HG02798 (cell line): ENCODE data around the gene NECAB2.

Experiments used
- ATAC-seq: cut with Tn5 transposase; IDR thresholded peaks from one replicate; pipeline ENCODE4 v1.9.1; 2021; ENCODE audit warnings: mild to moderate bottlenecking; ENCODE audit not compliant: unreplicated experiment, poor library complexity

NECAB2 gene

GRCh38 chr16:83977056-83977815 lies 9.2 kb downstream of the NECAB2 start:
- ATAC-seq, result no peak

DNA sequence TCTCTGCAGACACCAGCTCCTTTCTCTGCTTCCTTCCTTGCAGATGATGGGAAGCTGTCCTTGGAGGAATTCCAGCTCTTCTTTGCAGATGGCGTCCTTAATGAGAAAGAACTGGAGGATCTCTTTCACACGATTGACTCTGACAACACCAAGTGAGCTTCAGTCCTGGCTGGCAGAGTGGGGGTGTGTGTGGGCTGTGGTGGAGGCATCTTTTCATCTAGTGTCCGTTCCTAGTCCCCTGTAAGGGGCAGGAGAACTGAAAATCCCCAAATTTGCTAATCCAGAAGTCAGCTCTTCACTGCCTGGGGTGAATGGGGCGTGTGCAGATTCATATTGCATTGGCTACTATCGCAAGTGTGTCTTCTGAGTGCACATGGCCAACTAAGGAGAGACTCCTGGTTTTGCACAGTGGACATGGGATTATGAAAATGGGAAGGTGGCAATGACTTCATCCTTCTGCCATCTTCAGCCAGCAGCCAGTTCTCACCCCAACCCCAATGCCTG lies 10.4 kb downstream of the NECAB2 start:
- no peak for ATAC-seq

GRCh38 chr16:83979441-83979840 lies 11.4 kb downstream of the NECAB2 start:
- no peak for ATAC-seq

DNA sequence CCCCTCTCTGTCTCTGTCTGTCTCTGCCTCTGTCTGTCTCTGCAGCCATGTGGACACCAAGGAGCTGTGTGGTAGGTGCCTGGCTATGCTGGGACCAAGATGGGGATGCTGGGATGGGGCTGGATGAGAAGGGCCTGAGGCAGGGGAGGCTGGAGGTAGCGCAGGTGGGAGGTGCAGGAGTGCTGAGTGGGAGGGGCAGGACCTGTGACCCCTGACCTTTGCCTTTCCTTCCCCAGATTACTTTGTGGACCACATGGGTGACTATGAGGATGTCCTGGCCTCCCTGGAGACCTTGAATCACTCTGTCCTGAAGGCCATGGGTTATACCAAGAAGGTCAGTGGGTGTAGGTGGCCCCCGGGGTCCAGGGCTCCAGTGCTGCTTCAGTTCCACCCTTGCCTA lies 12.8 kb downstream of the NECAB2 start:
- ATAC-seq, result no peak

- ATAC-seq, result no peak
Measured at GRCh38 chr16:83981799-83982198, 13.8 kb downstream of the NECAB2 start.

- ATAC-seq, result no peak
Measured at GRCh38 chr16:83983491-83983890, 15.4 kb downstream of the NECAB2 start.

DNA sequence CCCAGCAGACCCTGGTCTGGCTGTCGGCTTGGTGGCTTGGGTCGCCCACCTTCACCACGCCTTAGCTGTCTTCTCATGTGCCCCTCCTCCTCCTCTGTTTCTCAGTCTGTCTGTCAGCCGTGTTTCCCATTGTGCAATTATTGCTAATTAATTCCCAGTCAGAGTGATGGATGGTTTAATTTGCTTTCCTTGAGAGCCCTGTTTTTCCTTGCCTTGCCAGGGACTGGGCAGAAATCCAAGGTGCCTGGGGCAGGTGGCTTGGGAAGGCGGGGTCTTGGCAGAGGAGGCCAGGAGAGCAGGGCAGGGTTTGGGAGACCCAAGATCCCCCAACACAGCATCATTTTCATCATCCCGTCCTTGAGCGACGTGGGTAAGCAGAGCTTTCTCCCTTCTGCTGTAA lies 21.3 kb downstream of the NECAB2 start:
- no peak for ATAC-seq

DNA sequence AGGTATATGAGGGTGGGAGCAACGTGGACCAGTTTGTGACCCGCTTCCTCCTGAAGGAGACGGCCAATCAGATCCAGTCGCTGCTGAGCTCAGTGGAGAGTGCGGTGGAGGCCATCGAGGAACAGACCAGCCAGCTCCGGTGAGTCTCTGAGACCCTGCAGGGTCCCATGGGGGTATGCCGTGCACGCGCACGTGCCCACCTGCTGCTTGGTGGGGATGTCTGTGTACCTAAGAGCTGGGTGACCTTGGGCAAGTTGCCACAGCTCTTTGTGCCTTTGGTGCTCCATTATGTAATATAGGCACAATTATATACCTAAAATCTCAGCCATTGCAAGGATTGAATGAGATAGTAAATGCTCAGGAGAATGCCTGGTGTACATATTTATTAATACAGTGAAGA lies 22.4 kb downstream of the NECAB2 start:
- ATAC-seq, result no peak

DNA sequence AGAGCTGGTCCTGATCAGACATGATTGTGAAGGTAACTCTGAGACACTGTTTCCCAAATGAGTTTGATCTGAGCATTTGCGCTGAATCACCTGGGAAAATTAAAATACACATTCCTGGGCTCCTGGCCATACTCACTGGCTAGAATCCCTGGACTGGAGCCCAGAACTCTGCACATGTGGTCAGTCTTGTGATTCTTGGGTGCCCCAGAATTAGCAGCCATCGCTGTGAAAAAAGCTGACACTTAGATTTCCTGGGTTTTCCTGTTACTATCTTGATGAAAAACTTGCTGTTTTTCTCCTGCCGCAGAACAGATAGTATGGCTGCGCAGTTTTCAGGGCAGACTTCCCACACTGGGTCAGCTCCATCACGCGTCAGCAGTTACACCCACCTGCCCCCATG lies 24.6 kb downstream of the NECAB2 start:
- no peak for ATAC-seq

DNA sequence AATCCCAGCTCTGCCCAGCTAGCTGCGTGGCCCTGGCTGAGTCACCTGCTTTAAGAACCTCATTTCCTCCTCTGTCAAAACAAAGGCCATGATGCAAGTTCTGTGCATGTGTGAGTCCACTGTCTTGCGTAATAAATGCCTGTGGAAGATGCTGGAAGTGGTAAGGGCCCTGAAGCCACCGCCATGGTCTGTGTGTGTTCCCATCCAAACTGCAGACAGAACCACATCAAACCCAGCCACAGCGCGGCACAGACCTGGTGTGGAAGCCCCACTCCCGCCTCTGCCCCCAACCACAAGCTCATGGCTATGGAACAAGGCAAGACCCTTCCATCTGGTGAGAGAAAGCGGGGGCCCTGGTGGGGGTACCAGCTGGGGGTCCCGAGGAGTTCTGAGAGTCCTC lies 26.0 kb downstream of the NECAB2 start:
- ATAC-seq, result no peak

- ATAC-seq, result no peak
Measured at GRCh38 chr16:83994703-83995102, 26.7 kb downstream of the NECAB2 start.

GRCh38 chr16:83995754-83996153 lies 27.7 kb downstream of the NECAB2 start:
- ATAC-seq, result no peak

DNA sequence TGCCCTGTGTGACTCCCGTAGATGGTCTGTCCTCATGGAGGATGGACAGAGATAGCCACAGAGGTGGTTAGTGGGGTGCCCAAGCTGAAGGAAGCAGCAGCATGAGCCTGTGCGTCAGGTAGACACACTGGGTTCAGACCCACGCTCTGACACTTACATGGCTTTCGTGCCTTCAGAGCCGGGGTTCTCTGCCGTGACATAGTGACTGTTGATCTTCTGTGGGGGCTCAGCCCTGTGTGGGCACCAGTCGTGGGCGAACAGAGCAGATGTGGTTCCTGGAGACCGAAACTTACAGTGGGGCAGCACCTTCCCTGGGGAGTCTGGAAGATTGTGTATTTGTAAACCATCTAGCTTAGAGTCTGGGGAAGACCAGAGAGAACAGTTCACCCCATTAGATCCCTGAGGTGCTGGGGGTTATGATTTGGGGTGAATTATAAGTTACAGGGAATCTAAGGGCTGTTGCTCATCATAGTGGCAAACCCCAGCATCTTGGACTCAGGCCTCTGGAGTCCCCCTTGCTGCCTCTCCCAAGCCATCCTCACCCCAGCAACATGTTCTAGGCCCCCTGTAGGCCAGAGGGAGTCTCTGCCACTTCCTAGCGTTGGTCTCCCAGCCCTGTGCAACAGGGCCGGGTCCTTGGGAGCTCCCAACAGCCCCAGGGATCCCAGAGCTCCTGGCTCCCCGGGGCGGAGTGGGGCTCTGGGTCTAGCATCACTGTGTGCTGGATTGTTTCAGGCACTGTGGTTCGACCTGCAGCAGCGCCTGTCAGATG lies 28.6 kb downstream of the NECAB2 start:
- ATAC-seq, result no peak

DNA sequence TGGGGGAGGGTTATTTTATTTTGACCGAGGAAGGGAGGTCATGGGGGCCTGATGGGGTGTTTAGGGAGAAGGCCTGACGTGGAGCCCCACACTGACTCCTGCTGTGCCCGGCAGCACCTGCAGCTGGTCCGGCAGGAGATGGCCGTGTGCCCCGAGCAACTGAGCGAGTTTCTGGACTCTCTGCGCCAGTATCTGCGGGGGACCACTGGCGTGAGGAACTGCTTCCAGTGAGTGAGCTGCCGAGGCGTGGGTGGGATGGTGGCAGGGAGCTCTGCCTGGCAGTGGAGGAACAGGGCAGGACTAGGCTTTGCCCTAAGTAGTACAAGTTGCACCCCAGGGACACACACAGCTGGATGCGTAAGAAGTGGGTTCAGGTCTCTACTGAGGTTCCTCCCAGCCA lies 30.0 kb downstream of the NECAB2 start:
- no peak for ATAC-seq

GRCh38 chr16:84000989-84001642 lies 33.1 kb downstream of the NECAB2 start:
- no peak for ATAC-seq

GRCh38 chr16:84001726-84002125 lies 33.7 kb downstream of the NECAB2 start:
- no peak for ATAC-seq

DNA sequence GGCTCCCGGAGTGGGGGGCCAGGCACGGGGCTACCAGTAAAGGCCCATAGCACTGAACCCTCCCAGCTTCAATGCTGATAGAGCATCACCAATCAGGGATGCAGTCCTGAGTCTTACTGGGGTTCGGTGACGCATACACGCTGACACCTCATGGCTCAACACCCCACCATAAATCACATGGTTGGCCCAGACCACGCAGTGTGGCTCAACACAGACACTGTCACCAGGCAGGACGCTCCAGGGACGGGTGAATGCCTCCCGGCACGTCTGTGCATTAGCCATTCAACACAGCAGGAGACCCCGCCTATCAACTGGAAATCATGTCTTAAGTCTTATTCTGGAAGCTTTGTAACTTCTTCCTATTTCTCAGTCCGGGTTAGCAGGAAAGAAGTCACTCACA lies 35.0 kb downstream of the NECAB2 start:
- ATAC-seq, result no peak

DNA sequence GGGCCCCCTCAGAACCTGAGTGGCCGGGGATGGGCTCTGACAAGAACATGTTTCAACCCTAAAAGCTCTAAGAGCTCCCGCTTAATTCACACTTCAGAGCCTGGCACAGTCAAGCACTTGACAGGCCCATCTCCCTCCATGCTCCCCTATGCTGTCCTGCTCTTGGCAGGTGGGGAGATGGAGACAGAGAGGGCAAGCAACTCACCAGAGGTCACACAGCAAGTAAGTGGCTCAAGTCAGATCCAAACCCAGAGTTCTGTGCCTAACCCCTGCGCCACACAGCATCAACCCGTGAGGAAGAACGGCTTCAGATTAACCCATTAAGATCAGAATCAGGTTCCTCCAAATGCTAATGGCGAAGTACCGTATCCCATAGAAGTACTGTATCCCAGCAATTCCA lies 36.4 kb downstream of the NECAB2 start:
- no peak for ATAC-seq

DNA sequence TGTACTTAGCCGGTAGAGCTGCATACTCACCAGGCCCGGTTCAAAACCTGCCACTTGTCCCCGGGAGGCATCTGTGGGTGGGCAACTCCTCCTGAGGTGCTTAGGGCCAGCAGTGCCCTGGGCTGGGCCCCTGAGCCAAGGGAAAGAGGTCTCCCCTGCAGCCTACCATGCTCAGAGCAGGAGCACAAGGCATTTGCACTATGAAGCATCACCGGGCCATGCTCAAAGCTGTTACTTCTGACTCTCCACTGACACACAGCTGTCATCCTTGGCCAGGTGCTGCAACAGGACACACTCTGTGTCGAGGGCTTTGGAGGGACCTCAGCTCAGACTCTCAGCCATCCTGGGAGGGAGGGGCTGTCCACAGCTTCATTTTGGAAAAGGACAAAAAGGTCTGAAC lies 37.3 kb downstream of the NECAB2 start:
- ATAC-seq, result no peak

DNA sequence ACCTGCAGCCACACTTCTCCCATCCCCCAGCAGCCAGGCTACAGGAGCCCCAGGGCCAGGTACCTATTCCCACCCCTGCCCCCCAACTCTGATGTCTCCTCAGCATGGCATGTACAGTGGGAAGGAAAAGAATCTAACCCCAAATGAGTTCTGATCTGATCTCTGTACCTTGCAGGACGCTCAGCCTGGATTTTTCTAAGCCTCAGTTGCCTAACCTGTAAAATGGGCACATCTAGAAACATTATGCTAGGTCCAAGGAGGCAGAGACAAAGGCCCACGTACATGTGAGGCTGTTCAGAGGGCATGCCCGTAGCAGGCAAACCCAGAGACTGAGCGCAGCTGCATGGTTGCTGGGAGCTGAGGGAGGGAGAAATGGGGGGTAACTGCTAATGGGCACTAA lies 39.5 kb downstream of the NECAB2 start:
- ATAC-seq, result no peak

GRCh38 chr16:84007965-84008364 lies 39.9 kb downstream of the NECAB2 start:
- ATAC-seq, result no peak
